Adrenal gland (tissue), 19 donors: ENCODE data around the gene PKP3. TPM values are rescaled to one million over a fixed set of nuclear protein-coding genes. Genes with fewer than 3 reads are reported as not detected.
"Not testable (repeated sequence)": the region's sequence is repeated elsewhere in the genome, so short reads cannot be mapped to it uniquely, and the experiment has no call there.

Experiments
- DNase-seq, 7 donors: peaks; one replicate each; pipeline ENCODE4 v3.0.0-alpha.2; 2019 to 2020
- H3K27ac ChIP-seq, 5 donors: fragments of 200-600 bp; sonication (generic) in 4 of 5; 1 replicate in 3 of 5; 2 replicates in 2 of 5; pipeline versions ENCODE4 v1.5.1 to v1.8.0; 2016 to 2020; ENCODE audit warnings: mild to moderate bottlenecking in 1 of 5
- H3K27me3 ChIP-seq: fragments of 200-600 bp; 2 replicates; pipeline ENCODE4 v1.8.0; 2021
- H3K36me3 ChIP-seq, 2 donors: fragments of 200-600 bp; replicated peaks in 1 of 2; 1 replicate in 1 of 2; 2 replicates in 1 of 2; pipeline versions ENCODE4 v1.5.1 to v1.8.0; 2018 to 2022
- H3K4me1 ChIP-seq, 2 donors: fragments of 200-600 bp; replicated peaks in 1 of 2; 1 replicate in 1 of 2; 2 replicates in 1 of 2; pipeline versions ENCODE4 v1.5.1 to v1.8.0; 2018 to 2021
- H3K4me3 ChIP-seq, 4 donors: fragments of 200-600 bp; sonication (generic) in 3 of 4; one replicate each; pipeline ENCODE4 v1.5.1; 2016 to 2018
- H3K9me3 ChIP-seq, 3 donors: fragments of 200-600 bp; sonication (generic) in 1 of 3; replicated peaks in 1 of 3; 1 replicate in 2 of 3; 2 replicates in 1 of 3; pipeline versions ENCODE4 v1.5.1 to v1.8.0; 2016 to 2021
- CTCF ChIP-seq, 6 experiments: fragments of 450-650 bp in 4 of 6; fragments of 200-600 bp in 2 of 6; sonication (generic) in 1 of 6; IDR thresholded peaks; 1 replicate in 5 of 6; 2 replicates in 1 of 6; pipeline versions ENCODE4 v1.5.1 to v1.8.0; 2016 to 2021; ENCODE audit warnings: antibody characterized with exemption in 6 of 6, mild to moderate bottlenecking in 2 of 6, moderate library complexity in 1 of 6
- POLR2A ChIP-seq, 2 donors: fragments of 450-650 bp; IDR thresholded peaks; one replicate each; pipeline ENCODE4 v1.6.1; 2017; ENCODE audit warnings: antibody characterized with exemption in 2 of 2, mild to moderate bottlenecking in 2 of 2, moderate library complexity in 1 of 2
- WGBS, 4 donors: extraction: QIAGEN DNeasy Blood & Tissue Kit in 2 of 4; methylation state at CpG; one replicate each; pipeline versions ENCODE4 v1.1.5 to v1.1.7; 2013 to 2017; 5-methylcytosine and 5-hydroxymethylcytosine counted together
- intact Hi-C, 2 donors: fragments of 100-400 bp; cut with DNase I; formaldehyde crosslinking; loops; one replicate each; pipeline versions ENCODE4 v1.14.1 to v1.15.0; 2022 to 2023
- long read RNA-seq, 10 donors: library from polyadenylated mRNA in 3 of 10; unstranded in 2 of 10; stranded (forward) in 1 of 10; transcript quantifications; one replicate each; pipeline ENCODE4 v2.0.0 and lab custom pipeline, GENCODE V29; 2021 to 2026
- polyA plus RNA-seq, 3 donors: library from polyadenylated mRNA; stranded (reverse); fragments of 200-250 nt in 2 of 3; fragments of 350-450 nt in 1 of 3; fragmentation: Illumina TruSeq in 1 of 3; extraction: RNeasy Lipid Tissue Mini Kit (QIAGEN cat#74804) in 1 of 3; gene quantifications; one replicate each; pipeline ENCODE4 v1.2.3, GENCODE V29; 2013 to 2014
- total RNA-seq, 9 donors: library from RNA; depleted of rRNA in 4 of 9; stranded (reverse); fragments of >200 nt in 4 of 9; fragments of 120-200 nt in 1 of 9; fragmentation: NEBNext Ultra II Directional in 1 of 9; extraction: Animal tissue kit (Norgen Biotek cat#: 25700) in 1 of 9; gene quantifications; one replicate each; pipeline versions ENCODE4 v1.1.0 to v1.2.4, GENCODE V29; 2013 to 2023
- donor health status: healthy with polysubstance abuse.
- donor health status: Bipolar disorder and iron deficiency.
- donor health status: DM: yes; HTN: yes; CAD: no.
- donor health status: DM: no; HTN: no; CAD: no.
- donor health status: DM: no; HTN: no; CAD: no.
- donor health status: DM: yes; HTN: yes; CAD: no.

The PKP3 gene
- total RNA-seq (under 1 TPM in 3 of 9 donors, not detected in 6; 0.45 to 0.65 (median 0.65) TPM), polyA plus RNA-seq (under 1 TPM in 1 of 3 donors, not detected in 2; 0.37 TPM)
- long read RNA-seq, donor 1: 0 reads
- long read RNA-seq, donor 2: 0 reads
- long read RNA-seq, donor 3: 0 reads
- long read RNA-seq, donor 4: 0 reads
- long read RNA-seq, donor 5, partial matches to known transcripts: 1 of 1 reads
- long read RNA-seq, donor 5, other reads (novel, unspliced or antisense): 0 of 1 reads
- long read RNA-seq, donor 6: 0 reads
- long read RNA-seq, donor 7: 0 reads
- long read RNA-seq, donor 8: 0 reads
- long read RNA-seq, donor 9: 0 reads
- long read RNA-seq, donor 10: 0 reads

DNA sequence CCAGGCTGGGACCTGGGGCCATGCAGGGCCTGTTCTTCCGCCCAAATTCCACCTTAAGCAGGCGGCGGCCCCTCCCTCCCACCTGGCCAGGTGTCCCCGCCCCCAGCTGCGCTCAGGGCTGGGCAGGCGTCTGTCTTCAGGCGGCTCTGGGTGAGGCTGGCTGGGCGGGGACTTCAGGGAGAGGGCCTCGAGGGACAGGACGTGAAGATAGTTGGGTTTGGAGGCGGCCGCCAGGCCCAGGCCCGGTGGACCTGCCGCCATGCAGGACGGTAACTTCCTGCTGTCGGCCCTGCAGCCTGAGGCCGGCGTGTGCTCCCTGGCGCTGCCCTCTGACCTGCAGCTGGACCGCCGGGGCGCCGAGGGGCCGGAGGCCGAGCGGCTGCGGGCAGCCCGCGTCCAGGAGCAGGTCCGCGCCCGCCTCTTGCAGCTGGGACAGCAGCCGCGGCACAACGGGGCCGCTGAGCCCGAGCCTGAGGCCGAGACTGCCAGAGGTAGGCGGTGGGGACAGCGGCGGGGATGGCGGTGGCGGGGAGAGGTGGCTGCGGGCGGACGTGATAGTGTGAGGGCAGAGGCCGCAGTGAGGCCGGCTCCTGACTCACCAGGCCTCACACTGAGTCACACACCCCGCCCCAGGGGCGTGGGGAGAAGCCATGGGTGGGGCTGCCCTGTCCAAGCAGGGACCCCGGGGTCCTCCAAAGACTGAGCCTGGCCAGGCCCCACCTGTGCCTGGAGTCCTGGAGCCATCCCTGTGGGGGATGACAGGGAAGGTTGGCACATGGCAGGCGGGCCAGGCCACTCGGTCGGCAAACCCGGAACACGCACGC lies at the start of gene PKP3:
Gene PKP3, plus strand, starts transcription at position 176 of the 824 bp plus-strand sequence. Its CDS starts 84 bp downstream, at position 260.
- DNase-seq: no peak
- Histone ChIP-seq H3K9me3 (no peaks in the 10 kb centered on the region), H3K36me3 (no peaks in the 10 kb centered on the region), H3K4me1 (peaks cover 5% of the 10 kb centered on the region in 2 donors), H3K27me3 (peaks cover 6% of the 10 kb centered on the region), H3K4me3 (no peak within 1 kb of the TSS), H3K27ac (no peak within 1 kb of the TSS)
- intact Hi-C loops: no loop called here
- 70 to 91% (median 81%) methylated on average over 16 to 57 of the region's 57 CpGs for WGBS, 4 donors
- no peak for TF ChIP-seq CTCF (IDR thresholded peaks at IDR 0.05)
- TF ChIP-seq POLR2A (IDR thresholded peaks at IDR 0.05): no peak

DNA sequence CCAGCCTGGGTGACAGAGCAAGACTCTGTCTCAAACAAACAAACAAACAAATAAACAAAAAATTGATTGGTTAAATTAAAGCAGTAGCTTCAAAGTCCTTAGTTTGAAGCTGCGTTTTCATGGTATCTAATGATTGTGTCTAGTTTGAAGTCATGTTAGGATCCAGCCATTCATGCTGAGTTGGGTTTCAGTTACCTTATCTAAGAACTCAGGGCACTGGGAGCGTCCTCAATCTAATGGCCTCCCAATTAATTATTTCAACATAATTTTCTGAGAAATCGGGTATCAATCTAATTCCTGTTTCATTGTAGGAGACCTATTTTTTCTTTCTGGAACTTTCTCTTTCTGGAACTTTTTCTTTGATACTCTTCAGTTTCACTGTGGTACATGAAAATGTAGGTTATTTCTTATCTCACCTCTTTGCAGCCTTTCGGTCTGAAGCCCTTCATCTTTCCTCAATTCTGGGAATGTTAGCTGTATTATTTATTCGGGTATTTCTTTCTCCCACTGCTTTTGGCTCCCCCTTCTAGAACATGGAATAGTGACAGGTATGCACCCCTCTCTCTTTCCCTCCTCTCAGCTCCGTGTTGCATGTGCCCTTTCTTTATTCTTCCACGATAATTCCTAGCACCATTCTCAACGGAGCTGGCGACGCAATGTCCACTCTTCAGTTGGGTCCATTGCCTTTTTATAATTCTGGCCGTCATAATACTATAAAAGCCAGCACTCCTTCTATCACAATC lies 49.0 kb upstream of the PKP3 start:
- H3K9me3 ChIP-seq: no peaks in the 10 kb centered on the region
- H3K4me3 ChIP-seq: no peak overlapping the region
- H3K4me1 ChIP-seq: no peaks in the 10 kb centered on the region
- no peak for DNase-seq
- H3K36me3 ChIP-seq: no peaks in the 10 kb centered on the region
- H3K27me3 ChIP-seq: no peaks in the 10 kb centered on the region
- WGBS, 4 donors: 83 to 89% (median 86%) methylated on average over 11 of the region's 11 CpGs
- H3K27ac ChIP-seq: no peak overlapping the region
- intact Hi-C loops: no loop called here
- TF ChIP-seq POLR2A (IDR thresholded peaks at IDR 0.05) (no peak), CTCF (IDR thresholded peaks at IDR 0.05) (no peak)

GRCh38 chr11:346529-346928 lies 47.5 kb upstream of the PKP3 start:
- no peaks in the 10 kb centered on the region for H3K9me3 ChIP-seq
- no peak overlapping the region for H3K4me3 ChIP-seq
- no peaks in the 10 kb centered on the region for H3K36me3 ChIP-seq
- WGBS, 4 donors: 77 to 83% (median 81%) methylated on average over 3 of the region's 3 CpGs
- no peak overlapping the region for H3K27ac ChIP-seq
- no peaks in the 10 kb centered on the region for H3K27me3 ChIP-seq
- intact Hi-C loops: no loop called here
- DNase-seq: no peak
- no peaks in the 10 kb centered on the region for H3K4me1 ChIP-seq
- TF ChIP-seq POLR2A (IDR thresholded peaks at IDR 0.05) (no peak), CTCF (IDR thresholded peaks at IDR 0.05) (no peak)

- H3K27ac ChIP-seq, H3K27me3 ChIP-seq, H3K4me1 ChIP-seq, H3K36me3 ChIP-seq, DNase-seq, H3K9me3 ChIP-seq, H3K4me3 ChIP-seq, intact Hi-C loops: not testable (repeated sequence)
- 50 to 65% (median 51%) methylated on average over 5 to 8 of the region's 8 CpGs for WGBS, 4 donors
These were observed 44.6 kb upstream of the PKP3 start for GRCh38 chr11:349270-349954.

GRCh38 chr11:350033-350722 lies 43.8 kb upstream of the PKP3 start:
- H3K36me3 ChIP-seq, DNase-seq, H3K9me3 ChIP-seq, H3K27me3 ChIP-seq, intact Hi-C loops, H3K4me1 ChIP-seq, H3K4me3 ChIP-seq, H3K27ac ChIP-seq: not testable (repeated sequence)
- 74 to 80% (median 79%) methylated on average over 10 to 16 of the region's 16 CpGs for WGBS, 4 donors
